Epithelial cell of esophagus (primary cell): ENCODE results near the gene NUDT22.
"Not testable (repeated sequence)": the region's sequence is repeated elsewhere in the genome, so short reads cannot be mapped to it uniquely, and the experiment has no call there.

Source experiments
- DNase-seq: peaks from one replicate; pipeline ENCODE4 v3.0.0; 2010; ENCODE audit warnings: low read depth
- H3K4me3 ChIP-seq: 2 replicates; pipeline ENCODE4 v1.5.1; 2011; ENCODE audit warnings: mild to moderate bottlenecking, low read length, control low read depth
- CTCF ChIP-seq: IDR thresholded peaks from 2 replicates; pipeline ENCODE4 v1.5.1; 2011; ENCODE audit warnings: low read depth, mild to moderate bottlenecking, low read length, control low read depth, inconsistent platforms; ENCODE audit not compliant: insufficient read depth; ENCODE audit errors: missing control alignments

NUDT22 gene

GRCh38 chr11:64244107-64244506, 18.0 kb downstream of the NUDT22 start:
- H3K4me3 ChIP-seq: no peak overlapping the region

GRCh38 chr11:64244966-64245365, 18.9 kb downstream of the NUDT22 start:
- DNase-seq: no peak
- H3K4me3 ChIP-seq: peak overlapping the region; percentile 67
- TF ChIP-seq CTCF: no peak

More at GRCh38 chr11:64244107-64244506, 18.0 kb downstream of the NUDT22 start:
- no peak for DNase-seq
- no peak for TF ChIP-seq CTCF

GRCh38 chr11:64245401-64245796, 19.3 kb downstream of the NUDT22 start:
- no peak for DNase-seq
- peak overlapping the region; percentile 67 for H3K4me3 ChIP-seq

GRCh38 chr11:64245797-64246620, 19.9 kb downstream of the NUDT22 start:
- peak overlapping the region; percentile 67 for H3K4me3 ChIP-seq
- DNase-seq: peak; percentile 99
- TF ChIP-seq CTCF: no peak

More at GRCh38 chr11:64245401-64245796, 19.3 kb downstream of the NUDT22 start:
- no peak for TF ChIP-seq CTCF

- not testable (repeated sequence) for DNase-seq, H3K4me3 ChIP-seq
Observed at GRCh38 chr11:64246621-64246870, 20.5 kb downstream of the NUDT22 start.

GRCh38 chr11:64246871-64247728, 21.0 kb downstream of the NUDT22 start, which contains the start of gene PPP1R14B:
Gene PPP1R14B, minus strand, starts transcription at chr11:64246943. Its CDS starts 270 bp downstream, at chr11:64246673.
- peak; percentile 85 for DNase-seq
- peak within 1 kb of the TSS; percentile 72 for H3K4me3 ChIP-seq
- no peak for TF ChIP-seq CTCF

- peak overlapping the region; percentile 72 for H3K4me3 ChIP-seq
- peak; percentile 1 for TF ChIP-seq CTCF
- DNase-seq: no peak
Observed at GRCh38 chr11:64247729-64248531, 21.9 kb downstream of the NUDT22 start.
